Endothelial cell of umbilical vein (primary cell): ENCODE results near the gene SRBD1. TPM values are rescaled to one million over a fixed set of nuclear protein-coding genes. Genes with fewer than 3 reads are reported as not detected.

Source experiments
- BruUV-seq: library from RNA; stranded (reverse); fragments of 400-500 nt; replicated peaks from 2 replicates; lab custom pipeline; 2021; lab: Mats Ljungman, UMichigan
- CTCF ChIA-PET: fragments of 300-600, 350-600 bp; sonication (Branson Sonifier 250); formaldehyde crosslinking; loops from one replicate; lab custom pipeline; 2021; ENCODE audit warnings: antibody characterized with exemption, inconsistent platforms; lab: Charles Lee
- POLR2A ChIA-PET: fragments of 300-600, 350-600 bp; sonication (Branson Sonifier 250); formaldehyde crosslinking; loops from one replicate; lab custom pipeline; 2021; ENCODE audit warnings: antibody characterized with exemption, inconsistent platforms; lab: Charles Lee
- DNase-seq: peaks from one replicate; pipeline ENCODE4 v3.0.0-alpha.2; 2011; ENCODE audit warnings: low read depth, low spot score
- FAIRE-seq: peaks from 2 replicates; lab custom pipeline; 2011; peaks lifted over from hg19 to GRCh38; lab: Jason Lieb, UNC
- H2AFZ ChIP-seq: 2 replicates; pipeline ENCODE4 v1.6.0; 2012; ENCODE audit warnings: low read depth, low read length, control low read depth, inconsistent platforms
- H3K27ac ChIP-seq: 2 replicates; pipeline ENCODE4 v1.5.1; 2011; ENCODE audit warnings: low read depth, mild to moderate bottlenecking, control low read depth, low read length, moderate library complexity; ENCODE audit not compliant: insufficient read depth
- H3K27me3 ChIP-seq, 2 experiments: 2 replicates each; pipeline versions ENCODE4 v1.6.0 to v1.6.1; 2011; ENCODE audit warnings: low read length in 2 of 2, mixed read lengths in 1 of 2; ENCODE audit not compliant: control insufficient read depth in 2 of 2, insufficient read depth in 2 of 2
- H3K36me3 ChIP-seq, 2 experiments: 2 replicates in 1 of 2; 3 replicates in 1 of 2; pipeline ENCODE4 v1.5.1; 2011; ENCODE audit warnings: low read length in 2 of 2, mild to moderate bottlenecking in 1 of 2, moderate library complexity in 1 of 2; ENCODE audit not compliant: control insufficient read depth in 2 of 2, insufficient read depth in 2 of 2; ENCODE audit errors: extremely low read depth in 1 of 2
- H3K4me1 ChIP-seq: 3 replicates; pipeline ENCODE4 v1.5.1; 2011; ENCODE audit warnings: mild to moderate bottlenecking, low read length; ENCODE audit not compliant: control insufficient read depth, insufficient read depth; ENCODE audit errors: extremely low read depth
- H3K4me2 ChIP-seq: 2 replicates; pipeline ENCODE4 v1.6.1; 2011; ENCODE audit warnings: low read length, control low read depth, mixed read lengths; ENCODE audit not compliant: insufficient read depth
- H3K4me3 ChIP-seq, 3 experiments: fragments of 200-600 bp in 1 of 3; sonication (generic), shearing (Covaris generic) in 1 of 3; replicated peaks in 1 of 3; 2 replicates each; pipeline ENCODE4 v1.5.1; 2011 to 2016; ENCODE audit warnings: control low read depth in 3 of 3, low read length in 3 of 3, mild to moderate bottlenecking in 2 of 3, inconsistent platforms in 1 of 3, low read depth in 1 of 3, moderate library complexity in 1 of 3; ENCODE audit not compliant: insufficient read depth in 1 of 3
- H3K79me2 ChIP-seq: 2 replicates; pipeline ENCODE4 v1.6.0; 2012; ENCODE audit warnings: low read length, inconsistent platforms; ENCODE audit not compliant: control insufficient read depth, insufficient read depth
- H3K9ac ChIP-seq: replicated peaks from 2 replicates; pipeline ENCODE3; 2011; ENCODE audit warnings: low read length, control low read depth; ENCODE audit not compliant: insufficient read depth; ENCODE audit errors: extremely low read depth
- H3K9me1 ChIP-seq: replicated peaks from 3 replicates; pipeline ENCODE4 v1.6.0; 2011; ENCODE audit warnings: mild to moderate bottlenecking, low read length; ENCODE audit not compliant: control insufficient read depth, insufficient read depth; ENCODE audit errors: extremely low read depth
- H3K9me3 ChIP-seq: replicated peaks from 2 replicates; pipeline ENCODE4 v1.5.1; 2012; ENCODE audit warnings: low read length, inconsistent platforms; ENCODE audit not compliant: control insufficient read depth, insufficient read depth
- H4K20me1 ChIP-seq: replicated peaks from 2 replicates; pipeline ENCODE3; 2011; ENCODE audit warnings: mild to moderate bottlenecking, low read length; ENCODE audit not compliant: control insufficient read depth, insufficient read depth; ENCODE audit errors: extremely low read depth
- FOS ChIP-seq: IDR thresholded peaks from 2 replicates; pipeline ENCODE4 v1.6.1; 2011; ENCODE audit warnings: mild to moderate bottlenecking, low read length, moderate library complexity, borderline replicate concordance; ENCODE audit not compliant: insufficient read depth
- GATA2 ChIP-seq: IDR thresholded peaks from 2 replicates; pipeline ENCODE4 v1.7.0; 2011; ENCODE audit warnings: low read depth, mild to moderate bottlenecking, moderate library complexity, mixed read lengths, low read length; ENCODE audit not compliant: insufficient read length, insufficient read depth
- JUN ChIP-seq: IDR thresholded peaks from 2 replicates; pipeline ENCODE4 v1.6.1; 2011; ENCODE audit warnings: borderline replicate concordance, low read depth; ENCODE audit not compliant: insufficient read length, insufficient read depth
- MAX ChIP-seq: IDR thresholded peaks from 2 replicates; pipeline ENCODE4 v1.6.1; 2011; ENCODE audit not compliant: insufficient read depth, insufficient read length
- POLR2A ChIP-seq: IDR thresholded peaks from 2 replicates; pipeline ENCODE4 v1.6.1; 2012; ENCODE audit warnings: low read depth, mild to moderate bottlenecking, control low read depth, low read length
- POLR2AphosphoS5 ChIP-seq: IDR thresholded peaks from 2 replicates; pipeline ENCODE4 v1.6.1; 2012; ENCODE audit warnings: low read depth, mild to moderate bottlenecking, control low read depth, low read length, moderate library complexity; ENCODE audit not compliant: insufficient read depth
- dilution Hi-C: fragments of 300-500 bp; cut with MboI; formaldehyde crosslinking; loops from one replicate; pipeline ENCODE4 v1.15.0; 2019; ENCODE audit warnings: low sequenced_read_pairs; ENCODE audit not compliant: extremely low pct_ligation_motif_present
- intact Hi-C: fragments of 100-400 bp; cut with micrococcal nuclease; formaldehyde crosslinking; loops from one replicate; pipeline ENCODE4 v1.10.0; 2022
- polyA plus RNA-seq, 4 experiments: library from polyadenylated mRNA; depleted of rRNA in 3 of 4; stranded (reverse) in 3 of 4; unstranded in 1 of 4; fragments of >200 nt; gene quantifications; 2 replicates each; pipeline versions ENCODE4 v1.2.1 to v1.2.3, GENCODE V29; 2011 to 2012; ENCODE audit warnings: missing spikeins in 1 of 4
- total RNA-seq: library from RNA; stranded (reverse); gene quantifications from 2 replicates; pipeline ENCODE4 v1.2.3, GENCODE V29; 2021

Gene SRBD1
- total and polyA plus RNA-seq, 2 donors (not counting 3 experiments of a cell fraction or from before 2014, with no cell fraction given) = 3.7 to 12.5 TPM

GRCh38 chr2:45567974-45568789, 42.9 kb downstream of the SRBD1 start:
- peak overlapping the region; percentile 64 for H2AFZ ChIP-seq
- no peaks in the 10 kb centered on the region for H3K27me3 ChIP-seq
- H3K9me3 ChIP-seq = no peaks in the 10 kb centered on the region
- peaks cover 34% of the 10 kb centered on the region for H3K4me1 ChIP-seq
- H3K27ac ChIP-seq = peak overlapping the region; percentile 84
- BruUV-seq = TSS peak; percentile 86
- TF ChIP-seq GATA2 = peak; percentile 51
- no peak for TF ChIP-seq MAX
- peak; percentile 10 for TF ChIP-seq FOS
- peak; percentile 68 for FAIRE-seq
- peak overlapping the region; percentile 98 for H3K4me2 ChIP-seq
- no peaks in the 10 kb centered on the region for H3K36me3 ChIP-seq
- H3K4me3 ChIP-seq = peak overlapping the region in 2 of 3 experiments; percentile 7 to 56
- POLR2A ChIA-PET = no interaction called here
- peak overlapping the region; percentile 63 for H3K9ac ChIP-seq
- CTCF ChIA-PET = interaction anchor here (1.0 to 2.5 kb wide), 9 partner anchors 9 to 1175 kb away, joined by 3 to 17 read pairs (median 4); no protein-coding TSS in a partner anchor
- no peaks in the 10 kb centered on the region for H3K9me1 ChIP-seq
- no peaks in the 10 kb centered on the region for H4K20me1 ChIP-seq
- H3K79me2 ChIP-seq = no peaks in the 10 kb centered on the region
- intact Hi-C loops = loop anchor here (5.0 kb wide), 1 partner anchor 56 kb away; no protein-coding TSS in a partner anchor
- dilution Hi-C loops = no loop called here
- DNase-seq = peak; percentile 81

GRCh38 chr2:45567288-45567963, 43.6 kb downstream of the SRBD1 start:
- peak overlapping the region; percentile 98 for H3K4me2 ChIP-seq
- no peaks in the 10 kb centered on the region for H3K27me3 ChIP-seq
- no peaks in the 10 kb centered on the region for H3K36me3 ChIP-seq
- FAIRE-seq (no peak), DNase-seq (no peak)
- BruUV-seq = TSS peak; percentile 54
- no peaks in the 10 kb centered on the region for H4K20me1 ChIP-seq
- TF ChIP-seq GATA2 = no peak
- TF ChIP-seq JUN = no peak
- no peak for TF ChIP-seq MAX
- no peak for TF ChIP-seq POLR2AphosphoS5
- no peak for TF ChIP-seq POLR2A
- dilution Hi-C loops = no loop called here
- POLR2A ChIA-PET = no interaction called here
- H2AFZ ChIP-seq = no peak overlapping the region
- intact Hi-C loops = loop anchor here (5.0 kb wide), 1 partner anchor 55 kb away; no protein-coding TSS in a partner anchor
- H3K4me1 ChIP-seq = peaks cover 34% of the 10 kb centered on the region
- peak overlapping the region; percentile 84 for H3K27ac ChIP-seq
- no peaks in the 10 kb centered on the region for H3K9me1 ChIP-seq
- CTCF ChIA-PET = interaction anchor here (1.0 to 2.5 kb wide), 9 partner anchors 10 to 1175 kb away, joined by 3 to 17 read pairs (median 4); no protein-coding TSS in a partner anchor
- H3K9ac ChIP-seq = peak overlapping the region; percentile 63
- H3K9me3 ChIP-seq = no peaks in the 10 kb centered on the region
- H3K79me2 ChIP-seq = no peaks in the 10 kb centered on the region
- H3K4me3 ChIP-seq = peak overlapping the region in 1 of 3 experiments; percentile 56
